Activated CD4-positive, alpha-beta T cell treated with anti-CD3 and anti-CD28 coated beads for 4 hours (primary cell): Measurements from ENCODE around the gene ARHGAP31.

Experiments
- DNase-seq, 2 donors: peaks; one replicate each; pipeline ENCODE4 v3.0.0-alpha.2; 2020

ARHGAP31 gene

DNA sequence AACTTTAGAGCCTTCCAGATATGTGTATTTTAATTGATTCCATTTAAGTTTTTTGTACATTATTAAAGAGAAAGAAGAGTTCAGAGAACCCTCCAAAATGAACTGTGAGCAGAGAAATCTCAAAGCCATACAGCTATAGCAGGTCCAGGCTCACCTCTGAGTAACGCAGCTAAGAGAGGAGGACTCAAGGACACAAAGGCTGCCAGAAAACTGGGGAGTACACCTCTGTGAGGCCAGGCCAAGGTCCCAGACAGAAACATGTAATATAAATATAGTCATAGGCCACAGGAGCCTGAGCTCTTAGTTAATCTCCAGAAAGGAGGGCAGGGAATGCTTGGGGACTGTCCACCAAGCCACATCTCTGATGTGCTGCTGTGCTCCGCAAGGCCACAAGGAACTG, 102.7 kb downstream of the ARHGAP31 start:
- DNase-seq = no peak

DNA sequence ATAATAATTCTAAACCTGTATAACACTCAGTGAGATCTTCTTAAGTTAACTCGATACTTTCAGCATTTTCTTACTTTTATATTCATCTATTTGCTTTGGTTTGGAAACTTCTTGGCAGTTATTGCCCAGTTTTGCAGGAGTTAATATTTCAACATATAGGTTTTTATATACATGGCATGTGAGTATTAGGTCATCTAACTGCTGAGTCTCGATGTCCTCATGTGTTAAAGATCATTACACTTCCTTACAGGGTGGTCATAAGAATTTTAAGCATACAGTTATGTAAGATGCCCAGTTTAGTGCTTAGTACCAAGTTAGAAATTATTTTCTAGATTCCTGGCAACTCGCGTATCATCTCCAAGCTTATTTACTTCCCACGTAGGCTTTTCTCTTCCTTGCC, 106.3 kb downstream of the ARHGAP31 start:
- no peak for DNase-seq

DNA sequence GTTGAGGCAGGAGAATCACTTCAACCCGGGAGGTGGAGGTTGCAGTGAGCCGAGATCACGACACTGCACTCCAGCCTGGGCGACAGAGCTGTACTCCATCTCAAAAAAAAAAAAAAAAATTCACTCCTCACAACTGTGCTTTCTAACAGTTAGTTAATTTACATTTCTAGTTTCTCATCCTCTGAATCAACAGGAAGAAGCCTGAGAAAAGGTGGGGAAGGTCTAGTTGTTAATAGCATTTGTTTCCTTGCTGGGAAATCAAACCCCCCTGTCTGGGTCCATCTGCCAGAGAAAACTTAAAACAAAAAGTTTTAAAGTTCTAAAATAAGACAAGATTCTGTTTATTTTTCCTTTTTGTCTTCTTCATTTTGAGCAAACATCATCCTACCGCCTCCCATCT, 106.9 kb downstream of the ARHGAP31 start:
- DNase-seq = no peak

DNA sequence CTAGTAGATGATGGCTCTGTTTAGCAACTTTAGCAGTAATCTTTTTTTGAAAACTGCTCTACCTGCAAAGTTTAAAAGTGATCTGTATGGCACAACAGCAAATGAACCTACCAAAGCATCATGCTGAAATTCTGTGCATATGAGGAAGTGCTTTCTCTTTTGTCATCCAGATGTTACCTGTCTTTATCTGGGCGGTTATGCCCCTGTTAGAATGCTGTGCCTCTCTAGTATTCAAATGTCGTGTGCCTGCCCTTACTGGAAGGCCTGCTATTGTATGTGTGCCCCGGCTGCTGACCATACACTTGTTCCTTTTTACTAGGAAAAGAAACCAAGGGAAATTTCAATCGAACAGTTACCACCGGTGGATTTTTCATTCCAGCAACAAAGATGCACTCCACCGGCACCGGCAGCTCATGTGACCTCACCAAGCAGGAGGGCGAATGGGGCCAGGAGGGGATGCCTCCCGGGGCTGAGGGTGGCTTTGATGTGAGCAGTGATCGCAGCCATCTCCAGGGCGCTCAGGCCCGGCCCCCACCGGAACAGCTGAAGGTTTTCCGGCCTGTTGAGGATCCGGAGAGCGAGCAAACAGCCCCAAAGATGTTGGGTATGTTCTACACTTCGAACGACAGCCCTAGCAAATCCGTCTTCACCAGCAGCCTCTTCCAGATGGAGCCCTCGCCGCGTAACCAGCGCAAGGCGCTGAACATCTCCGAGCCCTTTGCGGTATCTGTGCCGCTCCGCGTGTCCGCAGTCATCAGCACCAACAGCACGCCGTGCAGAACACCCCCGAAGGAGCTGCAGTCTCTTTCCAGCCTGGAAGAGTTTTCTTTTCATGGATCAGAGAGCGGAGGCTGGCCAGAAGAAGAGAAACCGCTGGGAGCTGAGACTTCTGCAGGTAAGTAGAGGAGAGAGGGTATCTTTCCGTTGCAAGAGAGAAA, 107.6 kb downstream of the ARHGAP31 start:
- no peak for DNase-seq

DNA sequence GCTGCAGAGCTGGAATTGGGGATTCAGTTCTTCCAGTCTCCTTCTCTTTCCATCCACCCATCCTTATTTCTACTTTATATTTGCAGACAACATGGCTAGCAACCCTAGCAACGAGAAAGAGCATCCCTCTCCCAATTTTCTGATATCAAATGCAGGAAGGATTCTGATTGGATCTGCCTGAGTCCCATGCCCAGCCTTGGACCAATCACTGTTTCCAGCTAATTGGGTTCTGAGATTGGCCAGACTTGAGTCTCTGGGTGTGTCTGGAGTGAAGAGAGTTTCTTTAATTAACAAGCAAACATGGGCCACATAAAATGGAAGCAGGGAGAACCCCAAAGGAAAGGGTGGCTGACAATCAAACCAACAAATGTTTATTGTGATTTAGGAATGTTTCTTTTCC, 108.6 kb downstream of the ARHGAP31 start:
- no peak for DNase-seq

DNA sequence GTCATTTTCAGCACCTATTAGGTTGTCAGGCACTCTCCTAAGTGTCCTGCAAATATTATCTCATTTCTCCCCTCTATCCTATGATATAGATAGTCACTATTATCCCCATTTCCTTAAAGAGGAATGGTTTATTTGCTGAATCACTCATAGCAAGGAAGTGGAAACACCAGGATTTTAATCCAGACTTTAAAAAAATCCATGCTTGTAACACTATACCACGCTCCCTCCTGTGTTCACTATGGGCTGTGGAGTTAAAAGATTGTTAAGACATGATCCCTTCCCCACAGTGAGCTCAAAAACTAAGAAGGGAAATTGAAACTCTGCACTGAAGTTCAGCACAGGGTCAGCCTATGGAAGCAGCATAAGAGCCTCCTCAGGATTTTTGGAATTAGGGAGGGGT, 109.0 kb downstream of the ARHGAP31 start:
- no peak for DNase-seq

DNA sequence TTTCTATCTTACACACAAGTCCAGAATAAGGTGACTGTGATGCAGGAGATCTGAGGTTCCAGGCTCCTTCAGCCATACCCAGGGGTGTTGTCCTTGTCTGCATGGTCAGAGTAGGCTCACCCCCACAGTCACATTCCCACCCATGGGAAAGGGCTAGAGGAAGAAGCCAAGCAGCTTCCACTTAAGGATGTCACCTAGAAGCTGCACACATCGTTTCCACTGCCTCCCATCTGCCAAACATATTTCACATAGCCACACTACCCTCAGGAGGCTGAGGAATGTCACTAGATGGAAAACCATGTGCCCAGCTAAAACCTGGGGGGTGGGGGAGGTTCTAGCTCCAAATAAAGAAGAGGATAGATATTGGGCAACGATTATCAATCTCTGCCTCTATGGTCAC, 111.1 kb downstream of the ARHGAP31 start:
- DNase-seq = no peak

DNA sequence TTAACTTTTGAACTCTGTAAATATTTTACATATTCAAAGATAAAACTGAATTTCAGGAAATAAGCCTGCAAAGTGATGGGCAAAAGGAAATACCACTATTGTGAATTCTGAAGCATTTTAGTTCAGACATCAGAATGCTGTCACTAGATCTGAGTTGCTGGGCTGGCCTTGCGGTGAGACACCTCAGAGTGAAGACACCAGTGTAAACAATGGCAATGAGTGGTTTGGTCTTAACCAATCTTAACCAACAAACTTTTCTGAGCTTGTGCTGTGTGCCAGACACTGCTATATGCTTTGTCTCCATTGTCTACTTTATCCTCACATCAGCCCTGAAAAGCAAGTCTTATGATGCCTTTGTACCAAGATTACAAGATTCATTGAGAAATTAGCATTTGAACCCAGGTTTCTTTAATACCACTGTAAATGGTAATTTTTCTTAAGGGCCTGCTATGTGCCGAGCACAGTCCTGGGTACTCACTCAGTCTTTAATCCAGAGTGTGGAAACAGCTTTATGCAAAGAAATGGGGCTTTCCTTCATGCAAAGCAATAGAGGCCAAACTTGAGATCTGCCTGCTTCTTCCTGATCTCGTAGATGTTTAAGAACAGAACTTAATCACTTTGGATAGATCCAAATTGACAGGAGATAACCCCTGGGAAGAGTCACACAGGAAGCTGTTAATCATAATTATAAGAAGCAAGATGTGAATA, 114.2 kb downstream of the ARHGAP31 start:
- no peak for DNase-seq

DNA sequence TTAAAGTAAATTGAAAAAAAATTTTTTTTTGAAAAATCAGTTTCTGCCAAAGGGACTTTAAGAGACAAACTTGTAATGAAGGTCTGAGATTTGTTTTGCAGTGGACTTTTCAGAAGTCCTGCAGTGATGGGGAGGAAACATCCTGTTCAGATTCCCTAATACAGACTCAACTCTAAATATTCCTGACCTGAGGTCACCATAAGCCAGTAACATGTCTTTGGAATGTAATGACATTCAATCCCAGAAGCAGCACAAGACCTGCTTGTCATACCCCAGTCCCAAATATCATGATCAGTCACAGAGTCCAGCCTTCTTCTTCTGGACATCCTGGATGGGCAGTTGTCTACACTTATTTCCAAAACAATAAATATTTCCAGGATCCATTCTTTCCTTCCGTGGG, 115.7 kb downstream of the ARHGAP31 start:
- no peak for DNase-seq

DNA sequence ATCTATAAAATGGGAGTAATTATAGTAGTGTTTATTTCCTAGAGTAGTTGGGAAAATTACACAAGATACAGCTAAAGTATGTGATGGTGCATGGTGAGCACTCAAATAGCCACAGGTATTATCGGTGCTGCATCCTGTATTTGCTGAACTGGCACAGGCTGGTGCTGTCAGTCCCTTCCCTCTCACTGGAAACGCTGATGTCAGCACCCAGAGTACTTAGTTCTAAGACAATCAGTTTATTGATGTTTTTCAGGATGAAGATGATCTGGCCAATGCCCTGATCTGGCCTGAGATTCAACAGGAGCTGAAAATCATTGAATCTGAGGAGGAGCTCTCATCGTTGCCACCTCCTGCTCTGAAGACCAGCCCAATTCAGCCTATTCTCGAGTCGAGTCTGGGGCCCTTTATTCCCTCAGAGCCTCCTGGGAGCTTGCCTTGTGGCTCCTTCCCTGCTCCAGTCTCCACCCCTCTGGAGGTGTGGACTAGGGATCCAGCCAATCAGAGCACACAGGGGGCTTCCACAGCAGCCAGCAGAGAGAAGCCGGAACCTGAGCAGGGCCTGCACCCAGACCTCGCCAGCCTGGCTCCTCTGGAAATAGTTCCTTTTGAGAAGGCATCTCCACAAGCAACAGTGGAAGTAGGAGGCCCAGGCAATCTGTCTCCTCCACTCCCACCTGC, 119.6 kb downstream of the ARHGAP31 start:
- no peak for DNase-seq

DNA sequence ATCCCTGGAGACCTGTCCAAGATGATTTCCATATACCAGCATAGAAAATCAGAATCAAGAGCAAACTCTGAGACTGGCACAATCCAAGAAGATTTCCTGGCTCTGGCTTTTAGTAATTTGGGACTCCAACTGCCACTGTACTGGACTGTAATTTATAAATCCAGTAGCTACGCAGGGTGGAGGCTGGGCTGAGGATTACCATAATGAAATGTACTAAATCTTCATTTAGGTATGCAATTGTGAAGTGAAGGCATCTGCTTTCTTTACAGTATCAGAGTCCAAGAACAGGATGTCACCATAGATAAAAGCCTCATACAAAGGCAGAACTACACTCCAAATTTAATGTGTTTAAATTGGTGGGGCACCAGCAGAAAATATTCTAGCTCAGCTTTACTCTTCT, 122.7 kb downstream of the ARHGAP31 start:
- no peak for DNase-seq

DNA sequence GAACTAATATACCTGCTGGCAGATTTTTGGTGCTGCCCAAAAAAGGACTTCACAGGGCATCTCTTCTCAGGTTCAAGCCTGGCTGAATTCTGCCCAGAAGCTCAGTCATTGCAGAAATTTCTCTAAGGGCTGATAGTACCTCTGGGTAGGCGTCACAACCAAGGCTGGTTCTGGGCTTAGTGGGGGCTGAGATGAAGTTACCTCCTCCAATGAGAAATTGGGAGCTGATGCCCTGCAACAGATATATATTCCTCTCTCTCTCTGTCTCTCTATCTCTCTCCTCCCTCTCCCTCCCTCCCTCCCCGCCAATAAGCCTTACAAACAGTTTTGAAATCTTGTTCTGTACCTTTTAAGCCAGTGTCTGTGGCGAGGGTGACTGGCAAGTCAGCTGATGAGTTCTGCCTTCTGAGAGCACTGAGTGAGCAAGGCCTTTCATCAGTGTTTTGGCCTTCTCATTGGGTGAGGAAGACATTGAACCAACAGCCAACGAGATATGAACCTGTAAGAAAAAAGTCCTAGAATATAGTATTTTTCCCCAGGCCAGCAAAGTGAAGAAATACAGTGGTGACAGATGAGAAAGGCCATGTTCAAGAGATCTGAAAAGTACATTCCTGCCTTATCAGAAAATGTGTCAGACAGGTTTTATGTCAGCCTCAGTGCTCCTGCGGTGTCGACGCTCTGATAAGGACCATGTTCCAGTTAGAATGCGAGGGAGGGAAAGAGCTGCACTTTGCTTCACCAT, 123.8 kb downstream of the ARHGAP31 start:
- DNase-seq = no peak

DNA sequence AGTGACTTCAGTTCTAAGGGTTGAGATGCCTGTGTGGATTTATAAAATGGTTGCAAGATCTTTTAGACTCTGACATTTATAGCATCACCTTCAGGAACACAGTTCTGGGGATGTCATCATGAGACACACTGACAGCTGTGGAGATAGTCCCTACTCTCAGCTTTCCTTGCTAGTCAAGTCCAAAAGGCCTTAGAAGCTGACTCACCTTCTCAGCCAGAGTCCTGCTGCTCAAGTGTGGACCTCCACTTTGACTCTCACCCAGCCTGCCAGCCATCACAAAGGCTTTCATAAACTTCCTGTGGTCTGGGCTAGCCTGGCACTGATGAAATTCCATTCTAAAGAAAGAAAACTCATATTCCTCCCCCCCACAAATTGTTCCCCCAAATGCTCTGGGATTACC, 124.5 kb downstream of the ARHGAP31 start:
- DNase-seq = no peak

DNA sequence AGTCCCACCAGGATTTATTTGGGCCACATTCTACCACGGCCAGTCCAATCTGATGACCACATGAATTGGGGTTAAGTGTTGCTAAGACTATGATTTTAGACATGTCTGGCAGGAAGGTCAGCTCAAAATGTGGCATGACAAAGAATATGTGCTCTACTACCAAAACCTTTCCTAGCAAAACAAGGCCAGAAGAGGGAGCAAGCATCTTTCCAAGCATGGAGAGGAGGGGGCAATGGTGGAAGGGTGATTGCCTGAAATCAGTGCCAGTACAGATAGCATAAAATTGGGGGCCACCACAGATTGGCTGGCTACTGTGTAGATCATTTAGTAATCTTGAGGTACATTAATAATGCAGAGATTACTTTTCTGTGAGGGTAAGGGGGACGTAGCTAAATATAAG, 126.0 kb downstream of the ARHGAP31 start:
- no peak for DNase-seq

DNA sequence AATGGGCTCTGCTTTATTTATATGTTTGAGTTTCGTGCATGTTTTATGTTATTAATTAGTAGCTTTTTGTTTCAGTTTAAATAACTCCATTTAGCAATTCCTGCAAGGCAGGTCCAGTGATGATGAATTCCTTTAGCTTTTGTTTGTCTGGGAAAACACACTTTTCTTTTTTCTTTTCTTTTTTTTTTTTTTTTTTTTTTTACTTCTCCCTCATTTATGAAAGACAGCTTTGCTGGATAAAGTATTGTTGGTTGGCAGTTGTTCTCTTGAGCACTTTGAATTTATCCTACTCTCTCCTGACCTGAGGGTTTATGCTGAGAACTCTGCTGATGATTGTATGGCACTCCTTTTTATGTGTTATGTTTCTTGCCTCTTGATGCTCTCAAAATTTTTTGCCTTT, 133.5 kb downstream of the ARHGAP31 start:
- no peak for DNase-seq

DNA sequence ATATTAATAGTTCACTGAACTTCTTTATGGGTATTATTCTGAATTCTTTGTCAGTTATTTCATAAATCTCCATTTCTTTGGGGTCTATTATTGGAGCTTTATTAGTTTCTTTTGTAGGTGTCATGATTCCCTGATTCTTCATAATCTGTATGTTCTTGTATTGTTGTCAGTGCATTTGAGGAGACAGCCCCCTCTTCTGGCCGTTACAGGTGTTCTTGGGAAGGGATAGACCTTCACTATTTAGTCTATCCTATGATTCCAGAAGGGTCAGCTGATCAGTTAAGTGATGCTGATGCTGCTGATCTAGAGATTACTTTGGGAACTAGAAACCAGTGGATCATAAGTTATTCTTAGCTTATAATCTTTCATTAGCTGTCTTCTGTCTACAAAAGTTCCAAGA, 134.4 kb downstream of the ARHGAP31 start:
- no peak for DNase-seq

DNA sequence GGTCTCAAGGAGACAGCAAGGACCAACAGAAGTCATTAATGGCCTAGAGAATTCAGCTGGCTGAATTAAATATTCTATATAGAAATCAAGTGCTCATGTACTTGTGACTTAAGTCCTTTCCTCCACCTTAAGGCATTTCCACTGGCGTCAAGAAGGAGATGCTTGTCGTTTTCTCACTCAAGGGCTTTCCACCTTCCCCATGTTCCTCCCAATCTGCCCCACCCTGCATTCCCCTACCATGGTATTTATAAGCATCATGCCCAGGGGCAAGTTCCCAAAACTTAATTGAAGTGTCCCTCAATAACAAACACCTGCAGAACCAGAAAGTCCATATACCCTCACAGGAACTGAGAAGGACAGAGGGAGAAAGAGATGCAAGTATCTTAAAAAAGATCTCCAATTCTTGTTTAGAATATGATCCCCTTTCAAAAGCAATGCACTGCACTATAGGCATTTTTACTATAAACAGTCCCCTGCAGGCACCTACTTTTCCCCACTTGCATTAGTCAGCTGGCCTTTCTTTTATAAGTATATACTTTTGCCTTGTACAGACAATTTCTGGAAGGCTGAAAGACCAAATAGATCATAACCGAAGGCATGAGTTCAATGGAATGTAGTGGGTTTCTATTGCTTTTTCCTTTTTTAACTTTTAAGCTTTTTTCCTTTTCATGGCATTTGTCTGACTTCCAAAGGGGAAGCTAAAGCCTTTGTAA, 139.6 kb downstream of the ARHGAP31 start:
- no peak for DNase-seq

DNA sequence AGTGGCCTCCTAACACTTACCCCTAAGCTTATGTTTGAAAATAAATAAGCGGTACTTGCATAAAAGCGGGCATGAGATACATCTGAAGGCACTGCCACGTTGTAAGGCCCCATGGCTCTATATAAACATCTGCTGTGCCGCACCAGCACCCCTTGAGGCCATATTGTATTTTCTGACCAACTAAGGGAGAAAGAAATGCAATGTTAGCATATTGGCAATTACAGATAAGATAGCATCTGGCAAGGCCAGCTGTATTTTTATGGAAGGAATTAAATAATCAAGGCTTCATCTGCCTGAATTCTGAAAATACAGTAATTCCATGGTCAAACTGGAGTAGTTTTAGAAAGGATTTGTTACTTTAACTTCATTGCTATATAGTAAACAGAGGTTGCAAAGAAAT, 140.5 kb downstream of the ARHGAP31 start:
- no peak for DNase-seq

DNA sequence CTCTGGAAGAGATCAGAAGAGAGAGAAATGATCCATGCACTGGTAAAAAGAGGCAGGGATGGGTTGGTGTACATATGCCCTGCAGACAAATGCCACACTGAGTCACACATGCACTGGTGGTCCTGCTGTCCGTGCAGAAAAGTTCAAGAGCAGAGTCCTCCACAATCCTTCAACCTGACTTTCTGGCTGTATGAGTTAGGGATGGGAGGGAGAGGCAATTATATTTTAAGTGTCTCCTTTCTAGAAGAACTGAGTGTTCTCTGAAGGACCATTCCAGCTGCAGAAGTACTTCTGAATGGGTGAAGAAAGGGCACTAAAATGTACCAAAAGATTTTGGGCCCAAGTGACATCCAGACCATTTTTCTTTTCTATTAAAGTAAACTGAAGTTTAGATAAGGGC, 142.8 kb downstream of the ARHGAP31 start:
- DNase-seq = no peak

DNA sequence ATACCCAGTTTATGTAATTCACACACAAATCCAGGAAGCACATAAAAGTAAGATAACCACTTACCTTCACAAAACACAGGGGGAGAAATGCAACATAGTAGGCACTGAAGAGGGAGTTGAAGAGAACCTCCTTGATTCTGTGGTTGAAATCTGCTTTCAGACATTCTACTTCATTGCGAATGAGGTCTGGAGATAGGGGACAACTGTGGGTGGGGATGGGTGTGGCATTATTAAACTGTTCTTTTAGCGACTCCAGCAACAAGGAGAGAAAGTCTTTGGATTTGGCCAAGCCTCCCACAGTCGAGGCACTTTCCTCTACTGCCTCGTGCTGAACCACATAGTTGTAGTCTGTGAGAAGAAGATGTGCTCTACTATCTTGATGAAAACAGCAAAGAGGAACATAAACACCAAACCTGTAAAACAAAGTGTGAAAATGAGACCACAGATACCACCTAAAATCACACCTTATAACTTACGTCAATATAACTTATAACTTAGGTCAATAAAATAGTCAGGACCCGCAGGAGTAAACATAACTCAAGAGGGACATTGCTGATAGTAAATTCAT, 143.6 kb downstream of the ARHGAP31 start:
- DNase-seq = no peak

DNA sequence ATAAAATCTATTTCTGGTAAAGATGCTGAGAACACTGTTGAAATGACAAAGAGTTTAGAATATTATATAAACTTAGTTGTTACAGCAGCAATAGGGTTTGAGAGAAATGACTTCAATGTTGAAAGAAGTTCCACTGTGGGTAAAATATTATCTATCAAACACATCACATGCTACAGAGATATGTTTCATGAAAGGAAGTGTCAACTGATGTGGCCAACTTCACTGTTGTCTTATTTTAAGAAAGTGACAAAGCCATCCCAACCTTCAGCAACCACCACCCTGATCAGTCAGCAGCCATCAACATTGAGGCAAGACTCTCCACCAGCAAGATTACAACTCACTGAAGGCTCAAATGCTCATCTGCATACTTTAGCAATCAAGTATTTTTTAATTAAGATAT, 149.0 kb downstream of the ARHGAP31 start:
- no peak for DNase-seq

DNA sequence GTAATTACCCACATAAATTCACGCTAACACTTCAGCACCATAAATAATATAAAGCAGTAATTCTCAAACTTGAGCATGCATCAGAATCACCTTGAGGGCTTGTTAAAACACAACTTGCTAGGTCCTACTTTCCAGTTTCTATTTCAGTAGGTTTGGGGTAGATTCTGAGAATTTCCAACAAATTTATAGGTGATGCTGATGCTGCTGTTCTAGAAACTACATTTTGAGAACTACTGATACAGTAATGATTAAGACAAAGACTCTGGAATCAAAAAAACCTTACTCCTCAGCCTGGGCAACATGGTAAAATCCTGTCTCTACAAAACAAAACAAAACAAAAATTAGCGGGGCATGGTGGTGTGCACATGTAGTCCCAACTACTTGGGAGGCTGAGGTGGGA, 150.4 kb downstream of the ARHGAP31 start:
- DNase-seq = no peak
